ENCODE data around the gene PCDHGA4. TPM values are rescaled to one million over a fixed set of nuclear protein-coding genes. Genes with fewer than 3 reads are reported as not detected.

Gene PCDHGA4
- total RNA-seq, 1 donor from 2014 or later: 4.7 TPM

GRCh38 chr5:141397756-141398551 lies 43.1 kb downstream of the PCDHGA4 start, which contains the start of gene PCDHGB5:
Gene PCDHGB5 (plus strand): TSS chr5:141397947. CDS start chr5:141398128, 181 bp downstream.

GRCh38 chr5:141402553-141403243 lies 47.9 kb downstream of the PCDHGA4 start, which contains the start of gene PCDHGA9:
Gene PCDHGA9 (plus strand): TSS chr5:141402778. CDS start chr5:141402953, 175 bp downstream.

Other genes with a start within 250 kb of the PCDHGA4 start
- 0.94 TPM in 1 of 2 replicates, not detected in the other for gene PCDHB4, start 233.2 kb upstream of the PCDHGA4 start, total RNA-seq
- gene PCDHB5, start 219.8 kb upstream of the PCDHGA4 start, total RNA-seq: 0.32 and 3.3 TPM in 2 replicates
- 0.16 and 0.17 TPM in 2 replicates for gene PCDHB6, start 205.0 kb upstream of the PCDHGA4 start, total RNA-seq
- 0.32 and 0.60 TPM in 2 replicates for gene PCDHB7, start 182.4 kb upstream of the PCDHGA4 start, total RNA-seq
- 0.32 and 0.69 TPM in 2 replicates for gene PCDHB8, start 177.2 kb upstream of the PCDHGA4 start, total RNA-seq
- gene PCDHB16, start 172.6 kb upstream of the PCDHGA4 start, total RNA-seq: 0.16 and 2.1 TPM in 2 replicates
- 0.16 and 0.69 TPM in 2 replicates for gene PCDHB9, start 167.9 kb upstream of the PCDHGA4 start, total RNA-seq
- gene PCDHB10, start 162.7 kb upstream of the PCDHGA4 start, total RNA-seq: 0.47 and 1.4 TPM in 2 replicates
- gene PCDHB11, start 155.4 kb upstream of the PCDHGA4 start, total RNA-seq: 0.16 and 0.69 TPM in 2 replicates
- gene PCDHB12, start 146.3 kb upstream of the PCDHGA4 start, total RNA-seq: 0.16 and 0.86 TPM in 2 replicates
- 0.32 and 0.94 TPM in 2 replicates for gene PCDHB13, start 141.1 kb upstream of the PCDHGA4 start, total RNA-seq
- gene PCDHB14, start 131.7 kb upstream of the PCDHGA4 start, total RNA-seq: 0.63 and 2.6 TPM in 2 replicates
- 0.32 and 0.60 TPM in 2 replicates for gene PCDHB15, start 109.6 kb upstream of the PCDHGA4 start, total RNA-seq
- 0.32 TPM in 1 of 2 replicates, not detected in the other for gene SLC25A2, start 51.0 kb upstream of the PCDHGA4 start, total RNA-seq
- 67.1 and 89.5 TPM in 2 replicates for gene TAF7, start 34.2 kb upstream of the PCDHGA4 start, total RNA-seq
- 1.3 and 1.9 TPM in 2 replicates for gene PCDHGA1, start 24.5 kb upstream of the PCDHGA4 start, total RNA-seq
- 2.3 and 4.9 TPM in 2 replicates for gene PCDHGA2, start 16.3 kb upstream of the PCDHGA4 start, total RNA-seq
- 1.0 and 1.9 TPM in 2 replicates for gene PCDHGA3, start 11.2 kb upstream of the PCDHGA4 start, total RNA-seq
- 1.5 and 3.8 TPM in 2 replicates for gene PCDHGB1, start 4.9 kb upstream of the PCDHGA4 start, total RNA-seq
- 3.0 and 4.1 TPM in 2 replicates for gene PCDHGB2, start 5.0 kb downstream of the PCDHGA4 start, total RNA-seq
- 1.6 and 2.0 TPM in 2 replicates for gene PCDHGA5, start 9.1 kb downstream of the PCDHGA4 start, total RNA-seq
- 5.1 and 5.4 TPM in 2 replicates for gene PCDHGB3, start 15.2 kb downstream of the PCDHGA4 start, total RNA-seq
- gene PCDHGA6, start 18.9 kb downstream of the PCDHGA4 start, total RNA-seq: 2.4 and 3.9 TPM in 2 replicates
- gene PCDHGA7, start 27.7 kb downstream of the PCDHGA4 start, total RNA-seq: 5.7 and 11.5 TPM in 2 replicates
- 26.7 and 34.0 TPM in 2 replicates for gene PCDHGB4, start 32.7 kb downstream of the PCDHGA4 start, total RNA-seq
- gene PCDHGA8, start 37.6 kb downstream of the PCDHGA4 start, total RNA-seq: 3.5 and 4.4 TPM in 2 replicates
- 33.0 and 33.1 TPM in 2 replicates for gene PCDHGB5, start 42.9 kb downstream of the PCDHGA4 start, total RNA-seq
- 2.9 and 3.8 TPM in 2 replicates for gene PCDHGA9, start 47.8 kb downstream of the PCDHGA4 start, total RNA-seq
- 3.0 and 3.7 TPM in 2 replicates for gene PCDHGB6, start 53.0 kb downstream of the PCDHGA4 start, total RNA-seq
- 2.3 and 7.1 TPM in 2 replicates for gene PCDHGA10, start 58.0 kb downstream of the PCDHGA4 start, total RNA-seq
- 5.2 and 9.9 TPM in 2 replicates for gene PCDHGB7, start 62.7 kb downstream of the PCDHGA4 start, total RNA-seq
- 7.0 and 12.0 TPM in 2 replicates for gene PCDHGA11, start 66.0 kb downstream of the PCDHGA4 start, total RNA-seq
- 7.4 and 15.8 TPM in 2 replicates for gene PCDHGA12, start 75.5 kb downstream of the PCDHGA4 start, total RNA-seq
- gene PCDHGC3, start 120.9 kb downstream of the PCDHGA4 start, total RNA-seq: 55.5 and 158 TPM in 2 replicates
- 3.2 and 3.3 TPM in 2 replicates for gene PCDHGC4, start 130.0 kb downstream of the PCDHGA4 start, total RNA-seq
- gene PCDHGC5, start 134.1 kb downstream of the PCDHGA4 start, total RNA-seq: 3.5 and 4.4 TPM in 2 replicates

Measured in bronchial smooth muscle cell (primary cell).